HG03064 (cell line): ENCODE measurements around the gene RAB9B.

ENCODE experiments used
- ATAC-seq: cut with Tn5 transposase; IDR thresholded peaks from one replicate; pipeline ENCODE4 v1.9.1; 2021; ENCODE audit warnings: low read depth; ENCODE audit not compliant: unreplicated experiment

Gene RAB9B

DNA sequence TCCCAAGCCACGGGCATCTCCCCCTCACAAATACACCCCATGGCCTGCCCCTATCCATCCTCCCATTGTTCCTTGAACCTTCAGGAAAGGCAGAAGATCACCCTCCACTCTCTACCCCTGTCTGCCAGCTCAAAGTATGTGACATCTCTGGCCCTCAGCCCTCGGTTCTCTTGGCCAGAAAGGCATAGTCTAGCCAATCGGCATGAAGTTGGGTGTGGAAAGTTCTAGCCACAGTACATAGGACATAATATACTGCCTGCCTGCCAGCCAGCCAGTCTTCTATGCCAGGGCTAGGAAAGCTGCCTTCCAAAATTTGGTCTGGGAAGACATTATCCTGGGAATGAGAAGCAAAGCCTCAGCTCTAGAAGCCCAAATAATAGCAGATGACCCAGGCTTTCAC lies 58.6 kb downstream of the RAB9B start:
- no peak for ATAC-seq
